Esophagus muscularis mucosa (tissue), 4 donors: Measurements from ENCODE around the gene CAPN2. TPM values are rescaled to one million over a fixed set of nuclear protein-coding genes. Genes with fewer than 3 reads are reported as not detected.

Experiments
- DNase-seq: peaks from one replicate; pipeline ENCODE4 v3.0.0-alpha.2; 2017; ENCODE audit errors: extremely low spot score
- H3K27ac ChIP-seq, 4 donors: fragments of 200-600 bp; sonication (generic); replicated peaks in 1 of 4; 1 replicate in 3 of 4; 2 replicates in 1 of 4; pipeline ENCODE4 v1.5.1; 2016 to 2019; ENCODE audit warnings: mild to moderate bottlenecking in 1 of 4
- H3K27me3 ChIP-seq, 4 donors: fragments of 200-600 bp; sonication (generic); one replicate each; pipeline versions ENCODE4 v1.5.1 to v1.6.0; 2016 to 2019
- H3K36me3 ChIP-seq, 4 donors: fragments of 200-600 bp; sonication (generic); one replicate each; pipeline ENCODE4 v1.5.1; 2016 to 2019
- H3K4me1 ChIP-seq, 4 donors: fragments of 200-600 bp; sonication (generic); one replicate each; pipeline ENCODE4 v1.5.1; 2016 to 2019
- H3K4me3 ChIP-seq, 4 donors: fragments of 200-600 bp; sonication (generic); 1 replicate in 2 of 4; 2 replicates in 2 of 4; pipeline ENCODE4 v1.5.1; 2016 to 2019; ENCODE audit warnings: mild to moderate bottlenecking in 4 of 4, moderate library complexity in 1 of 4
- H3K9me3 ChIP-seq, 4 donors: fragments of 200-600 bp; sonication (generic); 1 replicate in 3 of 4; 2 replicates in 1 of 4; pipeline ENCODE4 v1.5.1; 2016 to 2019
- CTCF ChIP-seq, 3 experiments: fragments of 200-600 bp in 2 of 3; fragments of 450-650 bp in 1 of 3; sonication (generic) in 2 of 3; IDR thresholded peaks; one replicate each; pipeline ENCODE4 v1.5.1; 2017 to 2019; ENCODE audit warnings: antibody characterized with exemption in 3 of 3, mild to moderate bottlenecking in 2 of 3, moderate library complexity in 1 of 3
- EP300 ChIP-seq: sonication (generic); formaldehyde crosslinking; IDR thresholded peaks from one replicate; pipeline ENCODE4 v1.6.1; 2017; ENCODE audit warnings: antibody characterized with exemption
- POLR2A ChIP-seq: fragments of 450-650 bp; IDR thresholded peaks from one replicate; pipeline ENCODE4 v1.6.1; 2017; ENCODE audit warnings: antibody characterized with exemption, moderate library complexity, mild to moderate bottlenecking, low read depth
- POLR2AphosphoS5 ChIP-seq, 2 donors: sonication (generic); formaldehyde crosslinking; IDR thresholded peaks; one replicate each; pipeline ENCODE4 v1.6.1; 2017; ENCODE audit warnings: antibody characterized with exemption in 2 of 2
- WGBS: methylation state at CpG from one replicate; pipeline ENCODE4 v1.1.5; 2018; 5-methylcytosine and 5-hydroxymethylcytosine counted together
- intact Hi-C: fragments of 100-400 bp; cut with DNase I; formaldehyde crosslinking; loops from one replicate; pipeline ENCODE4 v1.15.1; 2023
- total RNA-seq, 4 donors: library from RNA; depleted of rRNA; stranded (reverse); fragments of >200 nt; gene quantifications; one replicate each; pipeline versions ENCODE4 v1.1.0 to v1.2.1, GENCODE V29; 2016

Gene CAPN2
- total RNA-seq, 4 donors from 2014 or later, result 91.9 to 231 (median 161) TPM

GRCh38 chr1:223700388-223700918 is 11.9 kb upstream of the CAPN2 start:
- Histone ChIP-seq H3K36me3 (no peaks in the 10 kb centered on the region), H3K4me3 (no peak overlapping the region), H3K27me3 (no peaks in the 10 kb centered on the region), H3K27ac (peak overlapping the region; percentile 76 to 88 (median 82)), H3K4me1 (peaks cover 13 to 43% (median 36%) of the 10 kb centered on the region in 4 donors), H3K9me3 (no peaks in the 10 kb centered on the region)
- 58% methylated on average over 5 of the region's 5 CpGs for WGBS
- TF ChIP-seq POLR2AphosphoS5 (IDR thresholded peaks at IDR 0.05) (no peak), EP300 (no peak), CTCF (IDR thresholded peaks at IDR 0.05) (no peak), POLR2A (no peak)
- intact Hi-C loops, result loop anchor here (5.0 kb wide), 1 partner anchor 142 kb away; no protein-coding TSS in a partner anchor
- no peak for DNase-seq

GRCh38 chr1:223700942-223701637 is 11.2 kb upstream of the CAPN2 start:
- intact Hi-C loops, result loop anchor here (5.0 kb wide), 1 partner anchor 141 kb away; no protein-coding TSS in a partner anchor
- Histone ChIP-seq H3K27ac (peak overlapping the region; percentile 76 to 88 (median 82)), H3K4me1 (peaks cover 19 to 49% (median 42%) of the 10 kb centered on the region in 4 donors), H3K27me3 (no peaks in the 10 kb centered on the region), H3K9me3 (no peaks in the 10 kb centered on the region), H3K4me3 (peak overlapping the region in 1 of 4 donors; percentile 6), H3K36me3 (no peaks in the 10 kb centered on the region)
- no peak for DNase-seq
- TF ChIP-seq EP300 (no peak), POLR2AphosphoS5 (IDR thresholded peaks at IDR 0.05) (peak; percentile 52 to 78), POLR2A (no peak)
- 20% methylated on average over 6 of the region's 8 CpGs for WGBS

GRCh38 chr1:223702735-223703667 is 9.3 kb upstream of the CAPN2 start:
- Histone ChIP-seq H3K27ac (peak overlapping the region in 3 of 4 donors; percentile 36 to 88 (median 51)), H3K9me3 (no peaks in the 10 kb centered on the region), H3K27me3 (no peaks in the 10 kb centered on the region), H3K4me1 (peaks cover 38 to 67% (median 61%) of the 10 kb centered on the region in 4 donors), H3K4me3 (no peak overlapping the region), H3K36me3 (no peaks in the 10 kb centered on the region)
- DNase-seq, result no peak
- 87% methylated on average over 4 of the region's 4 CpGs for WGBS
- no peak for TF ChIP-seq POLR2AphosphoS5 (IDR thresholded peaks at IDR 0.05)
- intact Hi-C loops, result loop anchor here (5.0 kb wide), 1 partner anchor 139 kb away; no protein-coding TSS in a partner anchor

GRCh38 chr1:223703668-223704013 is 8.7 kb upstream of the CAPN2 start:
- H3K27me3 ChIP-seq, result no peaks in the 10 kb centered on the region
- WGBS, result 58% methylated on average over 1 of the region's 1 CpG
- H3K4me3 ChIP-seq, result no peak overlapping the region
- DNase-seq, result no peak
- H3K36me3 ChIP-seq, result no peaks in the 10 kb centered on the region
- TF ChIP-seq POLR2A (no peak), CTCF (IDR thresholded peaks at IDR 0.05) (no peak), POLR2AphosphoS5 (IDR thresholded peaks at IDR 0.05) (no peak), EP300 (no peak)
- intact Hi-C loops, result loop anchor here (5.0 kb wide), 1 partner anchor 139 kb away; no protein-coding TSS in a partner anchor
- no peaks in the 10 kb centered on the region for H3K9me3 ChIP-seq
- H3K27ac ChIP-seq, result peak overlapping the region in 1 of 4 donors; percentile 88
- H3K4me1 ChIP-seq, result peaks cover 41 to 69% (median 63%) of the 10 kb centered on the region in 4 donors

GRCh38 chr1:223704921-223705878 is 7.1 kb upstream of the CAPN2 start:
- no peaks in the 10 kb centered on the region for H3K36me3 ChIP-seq
- 46% methylated on average over 8 of the region's 8 CpGs for WGBS
- peak overlapping the region; percentile 77 to 88 (median 84) for H3K27ac ChIP-seq
- no peak overlapping the region for H3K4me3 ChIP-seq
- intact Hi-C loops, result loop anchor here (5.0 kb wide), 1 partner anchor 137 kb away; no protein-coding TSS in a partner anchor
- peaks cover 41 to 72% (median 68%) of the 10 kb centered on the region in 4 donors for H3K4me1 ChIP-seq
- TF ChIP-seq CTCF (IDR thresholded peaks at IDR 0.05) (no peak), POLR2A (no peak), EP300 (no peak), POLR2AphosphoS5 (IDR thresholded peaks at IDR 0.05) (no peak)
- H3K27me3 ChIP-seq, result no peaks in the 10 kb centered on the region
- no peak for DNase-seq
- H3K9me3 ChIP-seq, result no peaks in the 10 kb centered on the region
